ENCODE results near the gene KRT81. TPM values are rescaled to one million over a fixed set of nuclear protein-coding genes. Genes with fewer than 3 reads are reported as not detected.
A peak's percentile ranks its signal among the peaks of the same experiment; 100 is the strongest.
"Not testable (repeated sequence)": the region's sequence is repeated elsewhere in the genome, so short reads cannot be mapped to it uniquely, and the experiment has no call there.

The KRT81 gene
- total RNA-seq, 2 experiments from 2014 or later: not detected

DNA sequence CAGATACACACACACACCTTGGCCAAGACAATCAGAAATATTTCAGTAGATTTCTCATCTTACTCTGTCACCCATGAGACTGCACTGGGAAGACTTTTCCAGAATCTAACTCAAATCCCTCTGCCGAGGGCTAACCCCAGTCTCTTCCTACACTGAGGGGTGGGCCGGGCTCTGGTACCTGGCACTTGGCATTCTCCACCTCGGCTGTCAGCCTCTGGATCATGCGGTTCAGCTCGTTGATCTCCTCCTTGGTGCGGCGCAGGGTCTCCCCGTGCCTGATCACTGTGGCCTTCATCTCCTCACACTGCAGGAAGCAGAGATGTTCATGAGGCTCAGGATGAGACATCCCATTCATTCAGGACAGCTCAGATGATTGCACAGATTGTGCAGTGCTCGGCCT, 25.0 kb upstream of the KRT81 start:
- intact Hi-C loops (cut with micrococcal nuclease): no loop called here
- H3K9me3 Mint-ChIP-seq: no peaks in the 10 kb centered on the region

GRCh38 chr12:52315721-52316120, 24.4 kb upstream of the KRT81 start:
- H3K4me1 Mint-ChIP-seq (ENCODE audit: low read depth); intact Hi-C loops (cut with micrococcal nuclease); H3K9me3 Mint-ChIP-seq; H3K4me3 Mint-ChIP-seq; H3K27ac Mint-ChIP-seq; H3K36me3 Mint-ChIP-seq (ENCODE audit: low read depth): not testable (repeated sequence)
- CTCF ChIA-PET: interaction anchor here (0.9 to 1.8 kb wide), 3 partner anchors 11 to 159 kb away, joined by 4 to 7 read pairs (median 5); no protein-coding TSS in a partner anchor
- H3K27me3 Mint-ChIP-seq (ENCODE audit: low read depth): peaks cover 11% of the 10 kb centered on the region
- peak; percentile 63 for DNase-seq

More for the DNA sequence above, 25.0 kb upstream of the KRT81 start:
- no peaks in the 10 kb centered on the region for H3K4me1 Mint-ChIP-seq (ENCODE audit: low read depth)
- no peak overlapping the region for H3K27ac Mint-ChIP-seq
- no peak overlapping the region for H3K4me3 Mint-ChIP-seq
- H3K27me3 Mint-ChIP-seq (ENCODE audit: low read depth): peaks cover 12% of the 10 kb centered on the region
- no peaks in the 10 kb centered on the region for H3K36me3 Mint-ChIP-seq (ENCODE audit: low read depth)
- DNase-seq: no peak
- CTCF ChIA-PET: interaction anchor here (0.9 to 1.8 kb wide), 3 partner anchors 10 to 160 kb away, joined by 4 to 7 read pairs (median 5); no protein-coding TSS in a partner anchor

DNA sequence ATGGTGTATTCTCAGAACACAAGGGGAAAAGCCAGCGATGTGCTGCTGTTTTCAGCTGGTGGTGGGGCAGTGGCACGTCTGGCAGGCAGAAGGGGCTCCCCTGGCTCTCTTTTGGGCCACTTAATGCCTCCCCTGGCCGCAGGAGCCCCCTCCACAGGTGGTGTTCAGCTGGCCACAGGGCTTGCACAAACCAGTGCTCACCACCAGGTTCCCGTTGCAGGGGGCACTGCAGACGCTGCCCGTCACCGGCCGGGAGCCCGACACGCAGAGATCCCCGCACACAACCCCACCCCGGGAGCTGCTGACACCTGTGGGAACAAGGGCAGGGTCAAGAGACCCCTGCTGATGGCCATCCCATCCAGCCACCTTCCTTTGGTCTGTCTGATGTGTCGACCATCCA, 23.2 kb upstream of the KRT81 start:
- no peaks in the 10 kb centered on the region for H3K36me3 Mint-ChIP-seq (ENCODE audit: low read depth)
- intact Hi-C loops (cut with micrococcal nuclease): no loop called here
- CTCF ChIA-PET: interaction anchor here (0.7 kb wide), 1 partner anchor 178 kb away, joined by 3 read pairs; no protein-coding TSS in a partner anchor
- no peak for DNase-seq
- no peaks in the 10 kb centered on the region for H3K4me1 Mint-ChIP-seq (ENCODE audit: low read depth)
- no peak overlapping the region for H3K27ac Mint-ChIP-seq
- H3K4me3 Mint-ChIP-seq: no peak overlapping the region
- no peaks in the 10 kb centered on the region for H3K9me3 Mint-ChIP-seq
- H3K27me3 Mint-ChIP-seq (ENCODE audit: low read depth): peaks cover 8% of the 10 kb centered on the region

GRCh38 chr12:52313926-52314325, 22.6 kb upstream of the KRT81 start:
- H3K27me3 Mint-ChIP-seq (ENCODE audit: low read depth): peaks cover 14% of the 10 kb centered on the region
- CTCF ChIA-PET: no interaction called here
- intact Hi-C loops (cut with micrococcal nuclease): no loop called here

GRCh38 chr12:52313461-52313860, 22.1 kb upstream of the KRT81 start:
- peaks cover 17% of the 10 kb centered on the region for H3K27me3 Mint-ChIP-seq (ENCODE audit: low read depth)
- peaks cover 4% of the 10 kb centered on the region for H3K4me1 Mint-ChIP-seq (ENCODE audit: low read depth)
- H3K36me3 Mint-ChIP-seq (ENCODE audit: low read depth): no peaks in the 10 kb centered on the region
- H3K27ac Mint-ChIP-seq: no peak overlapping the region
- no peak for DNase-seq
- CTCF ChIA-PET: interaction anchor here (1.1 kb wide), 1 partner anchor 13 kb away, joined by 6 read pairs; no protein-coding TSS in a partner anchor
- H3K9me3 Mint-ChIP-seq: no peaks in the 10 kb centered on the region
- intact Hi-C loops (cut with micrococcal nuclease): no loop called here
- no peak overlapping the region for H3K4me3 Mint-ChIP-seq

More at GRCh38 chr12:52313926-52314325, 22.6 kb upstream of the KRT81 start:
- Mint-ChIP-seq H3K9me3 (no peaks in the 10 kb centered on the region), H3K27ac (no peak overlapping the region), H3K36me3 (ENCODE audit: low read depth) (no peaks in the 10 kb centered on the region), H3K4me1 (ENCODE audit: low read depth) (peaks cover under 1% of the 10 kb centered on the region), H3K4me3 (no peak overlapping the region)
- no peak for DNase-seq

DNA sequence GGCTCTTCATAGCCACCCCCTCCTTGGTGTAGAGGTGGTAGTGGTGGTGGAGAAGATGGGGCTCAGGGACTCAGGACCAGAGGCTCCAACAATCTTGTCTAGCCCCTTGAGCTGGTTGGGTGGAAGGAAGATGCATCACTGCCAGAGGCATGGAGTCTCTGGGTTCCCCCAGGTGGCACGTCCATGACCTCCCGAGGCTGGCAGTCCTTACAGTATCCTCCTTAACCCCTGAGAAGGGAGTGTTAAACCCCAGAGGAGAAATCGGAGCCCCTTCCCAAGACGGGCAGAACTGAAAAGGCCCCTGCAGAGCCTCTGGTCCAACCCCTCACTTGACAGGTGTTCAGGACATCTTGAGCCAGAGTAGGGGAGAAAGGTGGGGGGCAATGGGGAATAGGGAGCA, 20.8 kb upstream of the KRT81 start:
- DNase-seq: no peak
- CTCF ChIA-PET: interaction anchor here (0.8 to 4.0 kb wide), 7 partner anchors 9 to 572 kb away, joined by 3 to 37 read pairs (median 3); partner anchors contain the start of gene KRT83
- no peak overlapping the region for H3K4me3 Mint-ChIP-seq
- H3K27ac Mint-ChIP-seq: no peak overlapping the region
- H3K36me3 Mint-ChIP-seq (ENCODE audit: low read depth): no peaks in the 10 kb centered on the region
- intact Hi-C loops (cut with micrococcal nuclease): no loop called here
- peaks cover 6% of the 10 kb centered on the region for H3K4me1 Mint-ChIP-seq (ENCODE audit: low read depth)
- H3K27me3 Mint-ChIP-seq (ENCODE audit: low read depth): peaks cover 29% of the 10 kb centered on the region
- H3K9me3 Mint-ChIP-seq: no peaks in the 10 kb centered on the region

- DNase-seq: no peak
- H3K4me3 Mint-ChIP-seq: no peak overlapping the region
- CTCF ChIA-PET: interaction anchor here (0.6 to 4.0 kb wide), 8 partner anchors 8 to 600 kb away, joined by 3 to 37 read pairs (median 4); partner anchors contain the start of gene KRT83
- no peak overlapping the region for H3K27ac Mint-ChIP-seq
- no peaks in the 10 kb centered on the region for H3K9me3 Mint-ChIP-seq
- intact Hi-C loops (cut with micrococcal nuclease): no loop called here
- no peaks in the 10 kb centered on the region for H3K36me3 Mint-ChIP-seq (ENCODE audit: low read depth)
- H3K4me1 Mint-ChIP-seq (ENCODE audit: low read depth): peaks cover 6% of the 10 kb centered on the region
- H3K27me3 Mint-ChIP-seq (ENCODE audit: low read depth): peaks cover 37% of the 10 kb centered on the region
Observed at GRCh38 chr12:52311285-52311648, 19.9 kb upstream of the KRT81 start.

- Mint-ChIP-seq H3K36me3 (ENCODE audit: low read depth) (no peaks in the 10 kb centered on the region), H3K4me3 (no peak overlapping the region), H3K27me3 (ENCODE audit: low read depth) (peaks cover 37% of the 10 kb centered on the region), H3K9me3 (no peaks in the 10 kb centered on the region), H3K27ac (no peak overlapping the region), H3K4me1 (ENCODE audit: low read depth) (peaks cover 6% of the 10 kb centered on the region)
- CTCF ChIA-PET: interaction anchor here (1.0 to 4.0 kb wide), 8 partner anchors 8 to 573 kb away, joined by 3 to 37 read pairs (median 3); partner anchors contain the start of gene KRT83
- DNase-seq: no peak
- intact Hi-C loops (cut with micrococcal nuclease): no loop called here
Observed at GRCh38 chr12:52310622-52311284, 19.4 kb upstream of the KRT81 start.

- H3K27ac Mint-ChIP-seq: no peak overlapping the region
- H3K27me3 Mint-ChIP-seq (ENCODE audit: low read depth): peaks cover 37% of the 10 kb centered on the region
- intact Hi-C loops (cut with micrococcal nuclease): no loop called here
- H3K36me3 Mint-ChIP-seq (ENCODE audit: low read depth): no peaks in the 10 kb centered on the region
- CTCF ChIA-PET: interaction anchor here (0.8 to 4.0 kb wide), 7 partner anchors 12 to 275 kb away, joined by 3 to 37 read pairs (median 3); partner anchors contain the start of gene KRT85
- H3K4me3 Mint-ChIP-seq: peak overlapping the region; percentile 44
- H3K9me3 Mint-ChIP-seq: no peaks in the 10 kb centered on the region
- DNase-seq: no peak
- peaks cover 14% of the 10 kb centered on the region for H3K4me1 Mint-ChIP-seq (ENCODE audit: low read depth)
Observed at GRCh38 chr12:52308806-52309425, 17.6 kb upstream of the KRT81 start.

DNA sequence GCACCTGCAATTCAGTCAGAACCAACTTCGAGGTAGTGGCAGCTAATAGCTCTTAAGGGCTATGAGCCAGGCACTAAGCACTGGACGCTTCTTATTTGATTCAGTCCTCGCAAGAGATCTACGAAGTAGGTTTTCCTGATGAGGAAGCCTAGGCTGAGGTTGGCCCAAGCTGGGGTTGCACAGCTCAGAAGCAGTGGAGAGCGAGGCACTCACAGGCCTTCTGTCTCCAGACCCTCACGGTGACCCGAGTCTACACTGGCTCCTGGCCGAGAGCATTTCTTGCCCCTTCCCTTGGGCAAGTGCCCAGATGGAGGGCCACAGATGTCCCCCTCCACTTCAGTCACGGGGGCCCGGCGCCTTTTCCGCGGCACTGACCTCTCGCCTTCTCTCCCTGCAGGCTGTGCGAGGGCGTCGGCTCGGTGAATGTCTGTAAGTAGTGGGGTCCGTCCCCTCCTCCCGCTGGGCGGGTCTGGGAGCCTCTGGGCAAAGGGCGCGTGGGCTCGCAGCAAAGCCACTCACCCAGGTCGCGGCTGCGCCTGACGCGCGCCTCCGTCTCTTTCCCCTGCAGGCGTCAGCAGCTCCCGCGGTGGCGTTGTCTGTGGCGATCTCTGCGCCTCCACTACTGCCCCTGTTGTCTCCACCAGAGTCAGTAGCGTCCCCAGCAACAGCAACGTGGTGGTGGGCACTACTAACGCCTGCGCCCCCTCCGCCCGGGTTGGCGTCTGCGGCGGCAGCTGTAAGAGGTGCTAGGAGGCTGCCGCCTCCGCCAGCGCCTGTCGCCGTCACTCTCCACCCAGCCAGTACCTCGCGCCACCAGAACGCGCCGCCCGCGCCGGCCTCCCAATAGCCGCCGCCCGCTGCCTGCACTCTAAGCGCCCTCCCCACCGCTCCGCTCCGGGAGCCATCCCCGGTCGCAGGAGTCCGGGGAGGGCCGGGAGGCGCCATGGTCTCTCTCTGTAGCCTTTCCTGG, 16.8 kb upstream of the KRT81 start:
- CTCF ChIA-PET: interaction anchor here (0.8 to 4.0 kb wide), 7 partner anchors 11 to 276 kb away, joined by 3 to 37 read pairs (median 3); partner anchors contain the start of gene KRT85
- Mint-ChIP-seq H3K27ac (no peak overlapping the region), H3K27me3 (ENCODE audit: low read depth) (peaks cover 37% of the 10 kb centered on the region), H3K4me3 (peak overlapping the region; percentile 44), H3K4me1 (ENCODE audit: low read depth) (peaks cover 14% of the 10 kb centered on the region), H3K9me3 (no peaks in the 10 kb centered on the region), H3K36me3 (ENCODE audit: low read depth) (no peaks in the 10 kb centered on the region)
- intact Hi-C loops (cut with micrococcal nuclease): no loop called here
- peak; percentile 59 for DNase-seq

- no peak overlapping the region for H3K4me3 Mint-ChIP-seq
- CTCF ChIA-PET: interaction anchor here (0.9 to 2.0 kb wide), 7 partner anchors 11 to 149 kb away, joined by 3 to 10 read pairs (median 3); no protein-coding TSS in a partner anchor
- peaks cover 14% of the 10 kb centered on the region for H3K4me1 Mint-ChIP-seq (ENCODE audit: low read depth)
- peaks cover 37% of the 10 kb centered on the region for H3K27me3 Mint-ChIP-seq (ENCODE audit: low read depth)
- H3K9me3 Mint-ChIP-seq: no peaks in the 10 kb centered on the region
- intact Hi-C loops (cut with micrococcal nuclease): no loop called here
- no peaks in the 10 kb centered on the region for H3K36me3 Mint-ChIP-seq (ENCODE audit: low read depth)
- H3K27ac Mint-ChIP-seq: no peak overlapping the region
- DNase-seq: no peak
Observed at GRCh38 chr12:52306731-52307130, 15.4 kb upstream of the KRT81 start.
